GM12878 (cell line): ENCODE measurements around the gene CNTNAP5. TPM values are rescaled to one million over a fixed set of nuclear protein-coding genes. Genes with fewer than 3 reads are reported as not detected.

Experiments used
- ATAC-seq: fragments of 200-7000 bp; cut with Tn5 transposase; 3 replicates; pipeline ENCODE4 v1.9.1; 2020; ENCODE audit warnings: mild to moderate bottlenecking, moderate library complexity
- BruUV-seq: library from RNA; stranded (reverse); fragments of 400-500 nt; replicated peaks from 2 replicates; lab custom pipeline; 2021; lab: Mats Ljungman, UMichigan
- CTCF ChIA-PET: fragments of 300-600 bp; sonication (Branson Sonifier 250); formaldehyde crosslinking; extraction: SDS; loops from one replicate; lab custom pipeline; 2021; ENCODE audit warnings: inconsistent platforms; lab: Yijun Ruan, JAX
- POLR2A ChIA-PET: fragments of 350-600 bp; formaldehyde crosslinking; extraction: SDS; loops from one replicate; lab custom pipeline; 2021; ENCODE audit warnings: inconsistent platforms; lab: Charles Lee
- RAD21 ChIA-PET: fragments of 300-600 bp; sonication (Branson Sonifier 250); formaldehyde crosslinking; loops from one replicate; lab custom pipeline; 2023; ENCODE audit warnings: antibody characterized with exemption; ENCODE audit not compliant: unreplicated experiment; lab: Charles Lee
- SMC1A ChIA-PET: fragments of 300-600 bp; sonication (Branson Sonifier 250); formaldehyde crosslinking; loops from one replicate; lab custom pipeline; 2023; ENCODE audit not compliant: unreplicated experiment, uncharacterized antibody; lab: Charles Lee
- DNase-seq: peaks from one replicate; pipeline ENCODE4 v3.0.0-alpha.2; 2011; ENCODE audit warnings: low read depth, low spot score
- FAIRE-seq: peaks from 3 replicates; lab custom pipeline; 2011; peaks lifted over from hg19 to GRCh38; lab: Jason Lieb, UNC
- H2AFZ ChIP-seq: 2 replicates; pipeline ENCODE4 v1.6.0; 2011; ENCODE audit warnings: low read depth, low read length, control low read depth; ENCODE audit not compliant: control insufficient read depth
- H3K27ac ChIP-seq: 2 replicates; pipeline ENCODE4 v1.5.1; 2011; ENCODE audit warnings: control low read depth; ENCODE audit not compliant: control insufficient read depth, insufficient read depth
- H3K27me3 ChIP-seq, 2 experiments: replicated peaks in 1 of 2; 2 replicates each; pipeline versions ENCODE4 v1.6.0 to v1.6.1; 2011; ENCODE audit warnings: low read length in 1 of 2; ENCODE audit not compliant: control insufficient read depth in 2 of 2, insufficient read depth in 2 of 2
- H3K36me3 ChIP-seq, 2 experiments: 2 replicates each; pipeline ENCODE4 v1.5.1; 2011; ENCODE audit warnings: low read length in 1 of 2; ENCODE audit not compliant: control insufficient read depth in 2 of 2, insufficient read depth in 2 of 2
- H3K4me1 ChIP-seq: 2 replicates; pipeline ENCODE4 v1.6.1; 2011; ENCODE audit warnings: mild to moderate bottlenecking, low read length, moderate library complexity, mixed read lengths; ENCODE audit not compliant: control insufficient read depth, insufficient read depth
- H3K4me2 ChIP-seq: 2 replicates; pipeline ENCODE4 v1.6.0; 2011; ENCODE audit warnings: control low read depth; ENCODE audit not compliant: control insufficient read depth, insufficient read depth
- H3K4me3 ChIP-seq: fragments of 200-600 bp; sonication (generic); 2 replicates; pipeline ENCODE4 v1.5.1; 2016
- H3K79me2 ChIP-seq: 2 replicates; pipeline ENCODE4 v1.6.0; 2011; ENCODE audit warnings: low read length; ENCODE audit not compliant: control insufficient read depth, insufficient read depth
- H3K9ac ChIP-seq: 2 replicates; pipeline ENCODE4 v1.8.0; 2011; ENCODE audit warnings: low read length, control low read depth, mixed read lengths; ENCODE audit not compliant: control insufficient read depth, insufficient read depth
- H3K9me3 ChIP-seq: replicated peaks from 3 replicates; pipeline ENCODE4 v1.5.1; 2011; ENCODE audit warnings: mild to moderate bottlenecking, low read length; ENCODE audit not compliant: control insufficient read depth, insufficient read depth
- H4K20me1 ChIP-seq: 2 replicates; pipeline ENCODE4 v1.6.0; 2011; ENCODE audit not compliant: control insufficient read depth, insufficient read depth
- BACH1 ChIP-seq: fragments of 450-650 bp; IDR thresholded peaks from 2 replicates; pipeline ENCODE4 v1.6.1; 2017; ENCODE audit warnings: mild to moderate bottlenecking, borderline replicate concordance
- BCL3 ChIP-seq: IDR thresholded peaks from 2 replicates; pipeline ENCODE4 v1.6.1; 2011; ENCODE audit warnings: borderline replicate concordance, low read depth, mild to moderate bottlenecking, moderate library complexity, low read length; ENCODE audit not compliant: insufficient read depth, poor library complexity, severe bottlenecking
- CHD1 ChIP-seq: IDR thresholded peaks from 2 replicates; pipeline ENCODE4 v1.6.1; 2012; ENCODE audit warnings: low read depth, low read length, improper control_type of control experiment
- HDGF ChIP-seq: fragments of 450-650 bp; IDR thresholded peaks from 2 replicates; pipeline ENCODE4 v1.6.1; 2016; ENCODE audit warnings: antibody characterized with exemption
- IRF3 ChIP-seq: fragments of 450-650 bp; IDR thresholded peaks from 2 replicates; pipeline ENCODE4 v1.6.1; 2014; ENCODE audit warnings: mild to moderate bottlenecking
- MAX ChIP-seq: IDR thresholded peaks from 2 replicates; pipeline ENCODE4 v1.6.1; 2012; ENCODE audit warnings: low read depth, low read length, improper control_type of control experiment
- MYC ChIP-seq: IDR thresholded peaks from 2 replicates; pipeline ENCODE4 v1.6.1; 2011; ENCODE audit warnings: mild to moderate bottlenecking, low read length, moderate library complexity, inconsistent platforms; ENCODE audit not compliant: insufficient read depth, insufficient replicate concordance, insufficient read length, severe bottlenecking
- NFXL1 ChIP-seq: fragments of 450-650 bp; IDR thresholded peaks from 2 replicates; pipeline ENCODE4 v1.6.1; 2017; ENCODE audit warnings: antibody characterized with exemption, mild to moderate bottlenecking, borderline replicate concordance
- NR2F1 ChIP-seq: fragments of 450-650 bp; conservative IDR thresholded peaks from 2 replicates; pipeline ENCODE4 v1.6.1; 2017; ENCODE audit warnings: mild to moderate bottlenecking
- PRDM15 ChIP-seq: fragments of 450-650 bp; formaldehyde crosslinking; IDR thresholded peaks from 2 replicates; pipeline ENCODE4 v1.4.0; 2020; ENCODE audit warnings: mild to moderate bottlenecking, moderate library complexity
- SMAD1 ChIP-seq: fragments of 450-650 bp; IDR thresholded peaks from 2 replicates; pipeline ENCODE4 v1.6.1; 2018; ENCODE audit warnings: mild to moderate bottlenecking, low read depth; ENCODE audit not compliant: partially characterized antibody
- SMC3 ChIP-seq: IDR thresholded peaks from 2 replicates; pipeline ENCODE4 v1.6.1; 2011; ENCODE audit warnings: low read length, improper control_type of control experiment, borderline replicate concordance
- SRF ChIP-seq, 2 experiments: IDR thresholded peaks; 2 replicates each; pipeline ENCODE4 v1.6.1; 2011; ENCODE audit warnings: low read depth in 2 of 2, low read length in 2 of 2, mild to moderate bottlenecking in 1 of 2, moderate library complexity in 1 of 2
- TAF1 ChIP-seq: IDR thresholded peaks from 2 replicates; pipeline ENCODE4 v1.6.1; 2011; ENCODE audit warnings: mild to moderate bottlenecking, low read depth, low read length, borderline replicate concordance
- TBL1XR1 ChIP-seq: IDR thresholded peaks from 2 replicates; pipeline ENCODE4 v1.6.1; 2012; ENCODE audit warnings: low read depth, low read length, improper control_type of control experiment
- ZSCAN29 ChIP-seq: fragments of 450-650 bp; IDR thresholded peaks from 2 replicates; pipeline ENCODE4 v1.6.1; 2017; ENCODE audit warnings: mild to moderate bottlenecking, moderate library complexity
- WGBS: methylation state at CpG from one replicate; pipeline ENCODE4 v1.1.6; 2016; ENCODE audit warnings: low lambda C conversion rate; ENCODE audit not compliant: insufficient replicate concordance, insufficient coverage; ENCODE audit errors: missing lambda C conversion rate; 5-methylcytosine and 5-hydroxymethylcytosine counted together
- in situ Hi-C: fragments of 300-500 bp; cut with MboI; formaldehyde crosslinking; loops from 9 replicates; pipeline ENCODE4 v1.14.3; 2018; ENCODE audit warnings: mixed read lengths
- intact Hi-C: fragments of 100-400 bp; cut with micrococcal nuclease; formaldehyde crosslinking; loops from one replicate; pipeline ENCODE4 v1.14.2; 2022; ENCODE audit not compliant: unreplicated experiment
- polyA plus RNA-seq, 11 experiments: library from polyadenylated mRNA; depleted of rRNA in 4 of 11; unstranded in 6 of 11; stranded (reverse) in 5 of 11; fragments of >200 nt; fragmentation: Nextera tagmentation in 4 of 11; fragmentation: Illumina TruSeq in 1 of 11; extraction: Ambion mirVana in 4 of 11; extraction: Trizol in 1 of 11; gene quantifications; 1 replicate in 1 of 11; 2 replicates in 10 of 11; pipeline versions ENCODE4 v1.2.1 to v1.2.3, GENCODE V29; 2011 to 2016; ENCODE audit warnings: inconsistent platforms in 2 of 11, missing spikeins in 2 of 11, low read depth in 1 of 11
- total RNA-seq, 4 experiments: library from RNA; depleted of rRNA in 3 of 4; stranded (reverse); fragments of >200 nt in 3 of 4; fragmentation: Illumina TruSeq in 1 of 4; extraction: Trizol in 1 of 4; gene quantifications; 2 replicates each; pipeline versions ENCODE4 v1.2.1 to v1.2.3, GENCODE V29; 2013 to 2021

The CNTNAP5 gene
- total and polyA plus RNA-seq, 10 of the 15 experiments (the other 5 are each of a cell fraction or from before 2014, with no cell fraction given), result not detected

GRCh38 chr2:124561486-124561885, 536.4 kb downstream of the CNTNAP5 start:
- Histone ChIP-seq H2AFZ (no peak overlapping the region), H3K27me3 (no peaks in the 10 kb centered on the region), H3K9ac (no peak overlapping the region), H3K9me3 (no peaks in the 10 kb centered on the region), H4K20me1 (no peaks in the 10 kb centered on the region), H3K4me2 (no peak overlapping the region), H3K4me3 (no peak overlapping the region), H3K4me1 (no peaks in the 10 kb centered on the region), H3K36me3 (no peaks in the 10 kb centered on the region), H3K79me2 (no peaks in the 10 kb centered on the region), H3K27ac (no peak overlapping the region)
- CTCF ChIA-PET, result no interaction called here
- in situ Hi-C loops (no loop called here), intact Hi-C loops (no loop called here)
- RAD21 ChIA-PET, result no interaction called here
- DNase-seq, result no peak
- WGBS, result 14% methylated on average over 2 of the region's 2 CpGs
- POLR2A ChIA-PET, result no interaction called here
- no peak for FAIRE-seq
- SMC1A ChIA-PET, result no interaction called here
- no peak for ATAC-seq
- BruUV-seq, result no TSS peak
- TF ChIP-seq TBL1XR1, result no peak
- TF ChIP-seq NR2F1, result no peak
- TF ChIP-seq SMC3, result no peak
- TF ChIP-seq PRDM15 (CRISPR knock-in tag), result no peak
- TF ChIP-seq BACH1, result no peak
- TF ChIP-seq CHD1, result no peak
- no peak for TF ChIP-seq ZSCAN29
- no peak for TF ChIP-seq SMAD1
- no peak for TF ChIP-seq SRF (IDR thresholded peaks at IDR 0.05; ENCODE audit: low read depth in 2 of 2, low read length in 2 of 2)
- no peak for TF ChIP-seq NFXL1
- no peak for TF ChIP-seq MAX
- no peak for TF ChIP-seq IRF3
- TF ChIP-seq TAF1, result no peak
- no peak for TF ChIP-seq MYC
- TF ChIP-seq HDGF, result no peak
- no peak for TF ChIP-seq BCL3
